GM12873 (cell line): ENCODE measurements around the gene SEC16A.

Source experiments
- CTCF ChIP-seq: IDR thresholded peaks from 2 replicates; pipeline ENCODE4 v1.5.1; 2012; ENCODE audit warnings: low read depth, mild to moderate bottlenecking, moderate library complexity, low read length, control low read depth; ENCODE audit not compliant: insufficient read depth; ENCODE audit errors: missing control alignments

The SEC16A gene

GRCh38 chr9:136401173-136401922, 81.5 kb downstream of the SEC16A start:
- TF ChIP-seq CTCF, result no peak

GRCh38 chr9:136400038-136400834, 82.6 kb downstream of the SEC16A start, which contains the start of gene SNAPC4:
Gene SNAPC4, minus strand, starts transcription at chr9:136400170. Its CDS starts 1,742 bp downstream, at chr9:136398428.
- TF ChIP-seq CTCF, result peak; percentile 89

GRCh38 chr9:136399176-136400037, 83.4 kb downstream of the SEC16A start:
- no peak for TF ChIP-seq CTCF

- TF ChIP-seq CTCF, result no peak
Observed at GRCh38 chr9:136398286-136398685, 84.6 kb downstream of the SEC16A start.

GRCh38 chr9:136397643-136398042, 85.2 kb downstream of the SEC16A start:
- TF ChIP-seq CTCF, result no peak

GRCh38 chr9:136396219-136396515, 86.7 kb downstream of the SEC16A start:
- TF ChIP-seq CTCF, result no peak
